Astrocyte of the spinal cord (primary cell): ENCODE measurements around the gene USP49.
A peak's percentile ranks its signal among the peaks of the same experiment; 100 is the strongest.

Experiments used
- DNase-seq: peaks from one replicate; pipeline ENCODE4 v3.0.0; 2011; ENCODE audit warnings: low read depth, low spot score
- H3K4me3 ChIP-seq: 2 replicates; pipeline ENCODE4 v1.5.1; 2011; ENCODE audit warnings: low read depth, mild to moderate bottlenecking, low read length, moderate library complexity
- in situ Hi-C: cut with HindIII; loops from 2 replicates; pipeline ENCODE4 v1.10.0; 2017; ENCODE audit warnings: low sequenced_read_pairs
- TF ChIP-seq, protein P1 (sequence below): IDR thresholded peaks from 2 replicates; pipeline ENCODE4 v1.5.1; 2012; ENCODE audit warnings: low read depth, mild to moderate bottlenecking, low read length, inconsistent platforms

The USP49 gene

DNA sequence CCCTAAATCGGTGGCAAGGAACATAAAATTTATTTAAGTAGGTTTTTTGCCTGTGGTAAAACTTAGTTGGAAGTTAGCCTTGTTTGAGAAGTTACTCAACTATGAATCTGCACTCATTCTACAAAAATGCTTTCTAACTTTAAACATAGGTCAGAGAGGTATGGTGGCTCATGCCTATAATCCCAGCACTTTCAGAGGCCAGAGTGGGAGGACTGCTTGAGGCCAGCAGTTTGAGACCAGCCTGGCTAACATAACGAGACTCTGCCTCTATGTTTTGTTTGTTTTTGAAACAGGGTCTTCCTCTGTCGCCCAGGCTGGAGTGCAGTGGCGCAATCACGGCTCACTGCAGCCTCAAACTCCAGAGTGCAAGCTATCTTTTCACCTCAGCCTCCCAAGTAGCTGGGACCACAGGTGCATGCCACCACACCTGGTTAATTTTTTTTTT lies 16.2 kb downstream of the USP49 start:
- TF ChIP-seq, protein P1, sequence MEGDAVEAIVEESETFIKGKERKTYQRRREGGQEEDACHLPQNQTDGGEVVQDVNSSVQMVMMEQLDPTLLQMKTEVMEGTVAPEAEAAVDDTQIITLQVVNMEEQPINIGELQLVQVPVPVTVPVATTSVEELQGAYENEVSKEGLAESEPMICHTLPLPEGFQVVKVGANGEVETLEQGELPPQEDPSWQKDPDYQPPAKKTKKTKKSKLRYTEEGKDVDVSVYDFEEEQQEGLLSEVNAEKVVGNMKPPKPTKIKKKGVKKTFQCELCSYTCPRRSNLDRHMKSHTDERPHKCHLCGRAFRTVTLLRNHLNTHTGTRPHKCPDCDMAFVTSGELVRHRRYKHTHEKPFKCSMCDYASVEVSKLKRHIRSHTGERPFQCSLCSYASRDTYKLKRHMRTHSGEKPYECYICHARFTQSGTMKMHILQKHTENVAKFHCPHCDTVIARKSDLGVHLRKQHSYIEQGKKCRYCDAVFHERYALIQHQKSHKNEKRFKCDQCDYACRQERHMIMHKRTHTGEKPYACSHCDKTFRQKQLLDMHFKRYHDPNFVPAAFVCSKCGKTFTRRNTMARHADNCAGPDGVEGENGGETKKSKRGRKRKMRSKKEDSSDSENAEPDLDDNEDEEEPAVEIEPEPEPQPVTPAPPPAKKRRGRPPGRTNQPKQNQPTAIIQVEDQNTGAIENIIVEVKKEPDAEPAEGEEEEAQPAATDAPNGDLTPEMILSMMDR: no peak
- in situ Hi-C loops: no loop called here
- DNase-seq: peak; percentile 51
- H3K4me3 ChIP-seq: no peak overlapping the region

DNA sequence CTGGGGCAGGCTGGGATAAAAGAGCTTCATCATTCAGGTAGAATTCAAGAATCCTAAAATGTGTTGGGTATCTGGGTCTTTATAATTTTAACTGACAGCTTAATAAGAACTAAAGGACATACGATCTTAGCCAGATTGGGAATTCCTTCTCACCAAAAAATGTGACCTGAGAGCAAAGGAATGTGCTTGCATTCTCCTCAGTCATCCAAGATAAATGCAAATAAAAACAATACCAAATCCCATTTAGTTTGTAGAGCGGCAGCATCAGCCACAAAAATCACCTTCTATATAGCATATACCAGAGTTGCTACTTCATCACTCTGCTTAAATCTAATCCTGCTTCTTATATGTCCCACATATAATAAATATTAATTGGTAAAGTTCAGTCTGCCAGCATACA lies 16.9 kb downstream of the USP49 start:
- peak; percentile 61 for DNase-seq
- in situ Hi-C loops: no loop called here

DNA sequence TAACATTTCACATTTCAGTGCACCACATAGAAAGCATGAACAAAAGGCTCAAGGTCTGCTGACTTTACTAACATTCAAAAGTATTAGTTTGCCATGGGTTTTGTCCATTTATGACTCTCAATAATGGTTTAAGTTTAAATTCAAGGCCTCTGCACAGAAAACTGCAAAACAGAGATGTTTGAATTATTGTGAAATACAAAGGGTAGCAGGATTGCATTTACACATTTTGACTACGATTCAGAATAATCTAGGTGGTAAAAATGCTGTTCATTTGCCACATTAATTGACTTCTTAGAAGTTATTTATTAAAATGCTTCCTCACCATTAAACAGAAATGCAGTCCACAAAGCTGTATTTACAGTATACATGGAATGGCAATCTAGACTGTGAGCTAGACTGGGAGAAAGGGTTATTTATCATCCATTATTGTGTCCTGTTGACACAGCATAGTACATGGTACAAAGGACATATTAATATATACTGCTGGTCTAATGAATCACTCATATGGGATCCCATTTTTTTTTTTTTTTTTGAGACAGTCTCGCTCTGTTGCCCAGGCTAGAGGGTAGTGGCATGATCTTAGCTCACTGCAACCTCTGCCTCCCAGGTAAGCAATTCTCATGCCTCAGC lies 18.0 kb downstream of the USP49 start:
- TF ChIP-seq, protein P1: no peak
- no peak overlapping the region for H3K4me3 ChIP-seq
- DNase-seq: no peak
- in situ Hi-C loops: no loop called here

More for the DNA sequence above, 16.9 kb downstream of the USP49 start:
- H3K4me3 ChIP-seq: no peak overlapping the region
- TF ChIP-seq, protein P1: no peak

DNA sequence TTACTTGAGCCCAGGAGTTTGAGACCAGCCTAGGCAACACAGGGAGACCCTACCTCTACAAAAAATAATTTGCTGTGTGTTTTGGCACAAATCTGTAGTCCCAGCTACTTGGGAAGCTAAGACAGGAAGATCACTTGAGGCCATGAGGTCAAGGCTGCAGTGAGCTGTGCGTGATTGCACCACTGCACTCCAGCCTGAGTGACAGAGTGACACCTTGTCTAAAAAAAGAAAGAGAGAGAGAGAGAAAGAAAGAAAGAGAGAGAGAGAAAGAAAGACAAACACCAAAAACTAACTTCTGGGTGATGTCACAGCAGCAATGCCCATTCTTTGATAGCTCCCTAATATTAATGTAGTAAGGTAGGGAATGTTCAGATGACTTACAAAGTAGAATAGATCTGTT lies 20.4 kb downstream of the USP49 start:
- TF ChIP-seq, protein P1: no peak
- DNase-seq: no peak
- no peak overlapping the region for H3K4me3 ChIP-seq
- in situ Hi-C loops: no loop called here

DNA sequence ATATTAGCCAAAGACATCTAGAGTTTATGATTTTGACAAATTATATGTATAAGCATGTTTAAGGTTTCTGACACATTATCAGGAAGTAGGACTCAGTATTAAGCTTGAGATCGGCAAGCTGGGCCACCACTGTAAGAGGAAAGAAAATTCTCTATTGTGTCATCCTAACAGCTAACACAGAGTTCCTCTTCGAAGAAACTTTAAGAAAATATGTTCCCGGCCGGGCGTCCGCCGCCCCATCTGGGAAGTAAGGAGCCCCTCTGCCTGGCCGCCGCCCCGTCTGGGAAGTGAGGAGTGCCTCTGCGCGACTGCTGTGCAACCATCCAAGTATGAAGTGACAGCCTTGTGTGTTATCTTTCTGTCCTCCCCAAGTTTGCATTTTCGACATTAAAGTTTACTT lies 23.0 kb downstream of the USP49 start:
- no peak for DNase-seq

DNA sequence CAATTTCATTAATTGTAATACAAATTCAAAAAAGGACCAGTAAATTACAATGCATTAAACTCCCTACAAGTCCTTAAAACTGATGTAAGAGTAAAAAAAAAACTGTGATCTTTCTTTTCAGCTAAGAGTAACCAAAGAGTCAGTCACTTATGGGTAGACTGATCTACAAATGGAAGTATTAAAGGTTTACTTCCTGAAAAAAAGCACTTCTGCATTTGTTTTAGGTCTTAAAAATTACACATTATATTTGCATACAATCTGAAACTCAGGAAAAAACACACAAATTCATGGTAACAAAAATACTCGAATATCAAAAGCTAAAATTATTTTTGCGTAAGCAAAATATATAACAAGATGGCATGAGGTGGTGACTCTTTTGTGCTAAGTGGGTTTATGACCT lies 23.5 kb downstream of the USP49 start:
- in situ Hi-C loops: no loop called here
- DNase-seq: no peak
- TF ChIP-seq, protein P1: no peak

More for the DNA sequence above, 23.0 kb downstream of the USP49 start:
- in situ Hi-C loops: no loop called here
- H3K4me3 ChIP-seq: no peak overlapping the region
- TF ChIP-seq, protein P1: no peak

More for the DNA sequence above, 23.5 kb downstream of the USP49 start:
- no peak overlapping the region for H3K4me3 ChIP-seq
